Spinal cord (tissue), 10 donors: Measurements from ENCODE around the gene TLR10. TPM values are rescaled to one million over a fixed set of nuclear protein-coding genes. Genes with fewer than 3 reads are reported as not detected.

Experiments used
- DNase-seq, 6 donors: peaks; one replicate each; pipeline versions ENCODE4 v3.0.0 to v3.0.0-alpha.2; 2013 to 2015; ENCODE audit warnings: low spot score in 6 of 6, low read depth in 4 of 6
- H3K27ac ChIP-seq: one replicate; pipeline ENCODE4 v1.5.1; 2013; ENCODE audit warnings: low read depth, low read length, control low read depth
- H3K27me3 ChIP-seq: one replicate; pipeline ENCODE4 v1.6.1; 2013; ENCODE audit warnings: low read length; ENCODE audit not compliant: control insufficient read depth, insufficient read depth
- H3K36me3 ChIP-seq: one replicate; pipeline ENCODE4 v1.6.1; 2013; ENCODE audit warnings: low read length; ENCODE audit not compliant: control insufficient read depth, insufficient read depth
- H3K4me1 ChIP-seq: one replicate; pipeline ENCODE4 v1.6.1; 2013; ENCODE audit warnings: low read length; ENCODE audit not compliant: control insufficient read depth, insufficient read depth
- H3K4me3 ChIP-seq: one replicate; pipeline ENCODE4 v1.5.1; 2013; ENCODE audit warnings: low read depth, low read length, control low read depth
- H3K9me3 ChIP-seq: one replicate; pipeline ENCODE4 v1.6.1; 2013; ENCODE audit warnings: low read length; ENCODE audit not compliant: control insufficient read depth, insufficient read depth
- WGBS: methylation state at CpG from one replicate; pipeline ENCODE4 v1.1.5; 2013; ENCODE audit warnings: missing lambda C conversion rate; ENCODE audit not compliant: insufficient coverage; 5-methylcytosine and 5-hydroxymethylcytosine counted together
- long read RNA-seq, 4 donors: transcript quantifications; one replicate each; lab custom pipeline, GENCODE V29; 2026
- polyA plus RNA-seq, 2 donors: library from polyadenylated mRNA; unstranded; fragments of 120-200 nt; gene quantifications; one replicate each; pipeline ENCODE4 v1.2.1, GENCODE V29; 2013; ENCODE audit not compliant: insufficient read length in 2 of 2
- total RNA-seq, 2 donors: library from RNA; depleted of rRNA in 1 of 2; stranded (reverse); fragments of 120-200 nt in 1 of 2; fragments of >200 nt in 1 of 2; gene quantifications; one replicate each; pipeline versions ENCODE4 v1.2.3 to v1.2.4, GENCODE V29; 2013 to 2014
- donor health status: healthy.

Gene TLR10
- total RNA-seq (1 to 10 TPM; 1.9 to 5.4 TPM), polyA plus RNA-seq (1 to 10 TPM; 2.7 to 4.7 TPM)
- long read RNA-seq, donor 1, partial matches to known transcripts: 0 of 1 reads
- long read RNA-seq, donor 1, other reads (novel, unspliced or antisense): 0 of 1 reads
- long read RNA-seq, donor 2: 0 reads
- long read RNA-seq, donor 3: 0 reads
- long read RNA-seq, donor 4: 0 reads

GRCh38 chr4:38782452-38783108 is at the start of gene TLR10:
TSS of gene TLR10 (minus strand) at chr4:38782990. CDS start at chr4:38775590, 7,400 bp downstream.
- Histone ChIP-seq H3K4me3 (no peak within 1 kb of the TSS), H3K27ac (no peak within 1 kb of the TSS), H3K4me1 (no peaks in the 10 kb centered on the region), H3K27me3 (no peaks in the 10 kb centered on the region), H3K9me3 (no peaks in the 10 kb centered on the region), H3K36me3 (no peaks in the 10 kb centered on the region)
- DNase-seq: peak in 5 of 6 donors; percentile 28 to 90 (median 38)
- WGBS: 69% methylated on average over 6 of the region's 12 CpGs

GRCh38 chr4:38832206-38832605 is 49.4 kb upstream of the TLR10 start:
- Histone ChIP-seq H3K27ac (no peak overlapping the region), H3K36me3 (no peaks in the 10 kb centered on the region), H3K9me3 (peaks cover 8% of the 10 kb centered on the region), H3K4me3 (no peak overlapping the region), H3K4me1 (no peaks in the 10 kb centered on the region), H3K27me3 (no peaks in the 10 kb centered on the region)
- DNase-seq: no peak
- WGBS: 100% methylated on average over 1 of the region's 1 CpG

- no peaks in the 10 kb centered on the region for H3K4me1 ChIP-seq
- peaks cover 8% of the 10 kb centered on the region for H3K9me3 ChIP-seq
- no peaks in the 10 kb centered on the region for H3K27me3 ChIP-seq
- H3K27ac ChIP-seq: no peak overlapping the region
- no peaks in the 10 kb centered on the region for H3K36me3 ChIP-seq
- no peak overlapping the region for H3K4me3 ChIP-seq
- DNase-seq: no peak
Observed at GRCh38 chr4:38831653-38832052, 48.9 kb upstream of the TLR10 start.

- Histone ChIP-seq H3K4me3 (no peak overlapping the region), H3K4me1 (no peaks in the 10 kb centered on the region), H3K27ac (no peak overlapping the region), H3K27me3 (no peaks in the 10 kb centered on the region), H3K9me3 (peaks cover under 1% of the 10 kb centered on the region), H3K36me3 (no peaks in the 10 kb centered on the region)
- WGBS: 93% methylated on average over 2 of the region's 5 CpGs
- no peak for DNase-seq
Observed at GRCh38 chr4:38829237-38829636, 46.4 kb upstream of the TLR10 start.

GRCh38 chr4:38823766-38824165 is 41.0 kb upstream of the TLR10 start:
- H3K4me3 ChIP-seq: no peak overlapping the region
- H3K4me1 ChIP-seq: no peaks in the 10 kb centered on the region
- H3K27me3 ChIP-seq: no peaks in the 10 kb centered on the region
- no peaks in the 10 kb centered on the region for H3K9me3 ChIP-seq
- no peak for DNase-seq
- WGBS: 94% methylated on average over 27 of the region's 27 CpGs
- no peak overlapping the region for H3K27ac ChIP-seq
- H3K36me3 ChIP-seq: no peaks in the 10 kb centered on the region

- H3K4me1 ChIP-seq: no peaks in the 10 kb centered on the region
- WGBS: 79% methylated on average over 2 of the region's 5 CpGs
- no peaks in the 10 kb centered on the region for H3K36me3 ChIP-seq
- DNase-seq: no peak
- no peak overlapping the region for H3K27ac ChIP-seq
- no peaks in the 10 kb centered on the region for H3K9me3 ChIP-seq
- H3K4me3 ChIP-seq: no peak overlapping the region
- no peaks in the 10 kb centered on the region for H3K27me3 ChIP-seq
Observed at GRCh38 chr4:38822748-38823303, 40.0 kb upstream of the TLR10 start.

GRCh38 chr4:38821739-38822138 is 38.9 kb upstream of the TLR10 start:
- Histone ChIP-seq H3K36me3 (no peaks in the 10 kb centered on the region), H3K4me3 (no peak overlapping the region), H3K4me1 (no peaks in the 10 kb centered on the region), H3K27ac (no peak overlapping the region), H3K27me3 (no peaks in the 10 kb centered on the region), H3K9me3 (no peaks in the 10 kb centered on the region)
- no peak for DNase-seq
- WGBS: no CpG with 5 or more reads among the region's 3 CpGs

- H3K9me3 ChIP-seq: no peaks in the 10 kb centered on the region
- no peak overlapping the region for H3K4me3 ChIP-seq
- no peak overlapping the region for H3K27ac ChIP-seq
- 90% methylated on average over 2 of the region's 4 CpGs for WGBS
- H3K4me1 ChIP-seq: no peaks in the 10 kb centered on the region
- H3K36me3 ChIP-seq: no peaks in the 10 kb centered on the region
- no peaks in the 10 kb centered on the region for H3K27me3 ChIP-seq
- DNase-seq: no peak
Observed at GRCh38 chr4:38820329-38821061, 37.7 kb upstream of the TLR10 start.

GRCh38 chr4:38819569-38819968 is 36.8 kb upstream of the TLR10 start:
- Histone ChIP-seq H3K36me3 (no peaks in the 10 kb centered on the region), H3K27me3 (no peaks in the 10 kb centered on the region), H3K4me3 (no peak overlapping the region), H3K27ac (no peak overlapping the region), H3K9me3 (no peaks in the 10 kb centered on the region), H3K4me1 (no peaks in the 10 kb centered on the region)
- no peak for DNase-seq
- WGBS: 84% methylated on average over 3 of the region's 3 CpGs
